Measurements from ENCODE around the gene CASP8AP2. TPM values are rescaled to one million over a fixed set of nuclear protein-coding genes. Genes with fewer than 3 reads are reported as not detected.

CASP8AP2 gene
- total RNA-seq, 1 experiment from 2014 or later = 27.9 TPM

GRCh38 chr6:89794324-89794723, 35.4 kb upstream of the CASP8AP2 start (continued):
- TF ChIP-seq, protein P1, sequence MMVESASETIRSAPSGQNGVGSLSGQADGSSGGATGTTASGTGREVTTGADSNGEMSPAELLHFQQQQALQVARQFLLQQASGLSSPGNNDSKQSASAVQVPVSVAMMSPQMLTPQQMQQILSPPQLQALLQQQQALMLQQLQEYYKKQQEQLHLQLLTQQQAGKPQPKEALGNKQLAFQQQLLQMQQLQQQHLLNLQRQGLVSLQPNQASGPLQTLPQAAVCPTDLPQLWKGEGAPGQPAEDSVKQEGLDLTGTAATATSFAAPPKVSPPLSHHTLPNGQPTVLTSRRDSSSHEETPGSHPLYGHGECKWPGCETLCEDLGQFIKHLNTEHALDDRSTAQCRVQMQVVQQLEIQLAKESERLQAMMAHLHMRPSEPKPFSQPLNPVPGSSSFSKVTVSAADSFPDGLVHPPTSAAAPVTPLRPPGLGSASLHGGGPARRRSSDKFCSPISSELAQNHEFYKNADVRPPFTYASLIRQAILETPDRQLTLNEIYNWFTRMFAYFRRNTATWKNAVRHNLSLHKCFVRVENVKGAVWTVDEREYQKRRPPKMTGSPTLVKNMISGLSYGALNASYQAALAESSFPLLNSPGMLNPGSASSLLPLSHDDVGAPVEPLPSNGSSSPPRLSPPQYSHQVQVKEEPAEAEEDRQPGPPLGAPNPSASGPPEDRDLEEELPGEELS (CRISPR knock-in tag; IDR thresholded peaks at IDR 0.05) = no peak
- no peak for TF ChIP-seq CREM (CRISPR knock-in tag; IDR thresholded peaks at IDR 0.05)
- no peak for TF ChIP-seq FOXJ3 (CRISPR knock-in tag; IDR thresholded peaks at IDR 0.05; ENCODE audit: borderline replicate concordance)
- no peak for TF ChIP-seq IRF1 (CRISPR knock-in tag; IDR thresholded peaks at IDR 0.05)

- CTCF ChIA-PET = no interaction called here
- TF ChIP-seq, protein P2, sequence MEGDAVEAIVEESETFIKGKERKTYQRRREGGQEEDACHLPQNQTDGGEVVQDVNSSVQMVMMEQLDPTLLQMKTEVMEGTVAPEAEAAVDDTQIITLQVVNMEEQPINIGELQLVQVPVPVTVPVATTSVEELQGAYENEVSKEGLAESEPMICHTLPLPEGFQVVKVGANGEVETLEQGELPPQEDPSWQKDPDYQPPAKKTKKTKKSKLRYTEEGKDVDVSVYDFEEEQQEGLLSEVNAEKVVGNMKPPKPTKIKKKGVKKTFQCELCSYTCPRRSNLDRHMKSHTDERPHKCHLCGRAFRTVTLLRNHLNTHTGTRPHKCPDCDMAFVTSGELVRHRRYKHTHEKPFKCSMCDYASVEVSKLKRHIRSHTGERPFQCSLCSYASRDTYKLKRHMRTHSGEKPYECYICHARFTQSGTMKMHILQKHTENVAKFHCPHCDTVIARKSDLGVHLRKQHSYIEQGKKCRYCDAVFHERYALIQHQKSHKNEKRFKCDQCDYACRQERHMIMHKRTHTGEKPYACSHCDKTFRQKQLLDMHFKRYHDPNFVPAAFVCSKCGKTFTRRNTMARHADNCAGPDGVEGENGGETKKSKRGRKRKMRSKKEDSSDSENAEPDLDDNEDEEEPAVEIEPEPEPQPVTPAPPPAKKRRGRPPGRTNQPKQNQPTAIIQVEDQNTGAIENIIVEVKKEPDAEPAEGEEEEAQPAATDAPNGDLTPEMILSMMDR (IDR thresholded peaks at IDR 0.05) = no peak
- TF ChIP-seq, protein P3, sequence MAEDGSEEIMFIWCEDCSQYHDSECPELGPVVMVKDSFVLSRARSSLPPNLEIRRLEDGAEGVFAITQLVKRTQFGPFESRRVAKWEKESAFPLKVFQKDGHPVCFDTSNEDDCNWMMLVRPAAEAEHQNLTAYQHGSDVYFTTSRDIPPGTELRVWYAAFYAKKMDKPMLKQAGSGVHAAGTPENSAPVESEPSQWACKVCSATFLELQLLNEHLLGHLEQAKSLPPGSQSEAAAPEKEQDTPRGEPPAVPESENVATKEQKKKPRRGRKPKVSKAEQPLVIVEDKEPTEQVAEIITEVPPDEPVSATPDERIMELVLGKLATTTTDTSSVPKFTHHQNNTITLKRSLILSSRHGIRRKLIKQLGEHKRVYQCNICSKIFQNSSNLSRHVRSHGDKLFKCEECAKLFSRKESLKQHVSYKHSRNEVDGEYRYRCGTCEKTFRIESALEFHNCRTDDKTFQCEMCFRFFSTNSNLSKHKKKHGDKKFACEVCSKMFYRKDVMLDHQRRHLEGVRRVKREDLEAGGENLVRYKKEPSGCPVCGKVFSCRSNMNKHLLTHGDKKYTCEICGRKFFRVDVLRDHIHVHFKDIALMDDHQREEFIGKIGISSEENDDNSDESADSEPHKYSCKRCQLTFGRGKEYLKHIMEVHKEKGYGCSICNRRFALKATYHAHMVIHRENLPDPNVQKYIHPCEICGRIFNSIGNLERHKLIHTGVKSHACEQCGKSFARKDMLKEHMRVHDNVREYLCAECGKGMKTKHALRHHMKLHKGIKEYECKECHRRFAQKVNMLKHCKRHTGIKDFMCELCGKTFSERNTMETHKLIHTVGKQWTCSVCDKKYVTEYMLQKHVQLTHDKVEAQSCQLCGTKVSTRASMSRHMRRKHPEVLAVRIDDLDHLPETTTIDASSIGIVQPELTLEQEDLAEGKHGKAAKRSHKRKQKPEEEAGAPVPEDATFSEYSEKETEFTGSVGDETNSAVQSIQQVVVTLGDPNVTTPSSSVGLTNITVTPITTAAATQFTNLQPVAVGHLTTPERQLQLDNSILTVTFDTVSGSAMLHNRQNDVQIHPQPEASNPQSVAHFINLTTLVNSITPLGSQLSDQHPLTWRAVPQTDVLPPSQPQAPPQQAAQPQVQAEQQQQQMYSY (CRISPR knock-in tag; IDR thresholded peaks at IDR 0.05) = no peak
- TF ChIP-seq, protein P4, sequence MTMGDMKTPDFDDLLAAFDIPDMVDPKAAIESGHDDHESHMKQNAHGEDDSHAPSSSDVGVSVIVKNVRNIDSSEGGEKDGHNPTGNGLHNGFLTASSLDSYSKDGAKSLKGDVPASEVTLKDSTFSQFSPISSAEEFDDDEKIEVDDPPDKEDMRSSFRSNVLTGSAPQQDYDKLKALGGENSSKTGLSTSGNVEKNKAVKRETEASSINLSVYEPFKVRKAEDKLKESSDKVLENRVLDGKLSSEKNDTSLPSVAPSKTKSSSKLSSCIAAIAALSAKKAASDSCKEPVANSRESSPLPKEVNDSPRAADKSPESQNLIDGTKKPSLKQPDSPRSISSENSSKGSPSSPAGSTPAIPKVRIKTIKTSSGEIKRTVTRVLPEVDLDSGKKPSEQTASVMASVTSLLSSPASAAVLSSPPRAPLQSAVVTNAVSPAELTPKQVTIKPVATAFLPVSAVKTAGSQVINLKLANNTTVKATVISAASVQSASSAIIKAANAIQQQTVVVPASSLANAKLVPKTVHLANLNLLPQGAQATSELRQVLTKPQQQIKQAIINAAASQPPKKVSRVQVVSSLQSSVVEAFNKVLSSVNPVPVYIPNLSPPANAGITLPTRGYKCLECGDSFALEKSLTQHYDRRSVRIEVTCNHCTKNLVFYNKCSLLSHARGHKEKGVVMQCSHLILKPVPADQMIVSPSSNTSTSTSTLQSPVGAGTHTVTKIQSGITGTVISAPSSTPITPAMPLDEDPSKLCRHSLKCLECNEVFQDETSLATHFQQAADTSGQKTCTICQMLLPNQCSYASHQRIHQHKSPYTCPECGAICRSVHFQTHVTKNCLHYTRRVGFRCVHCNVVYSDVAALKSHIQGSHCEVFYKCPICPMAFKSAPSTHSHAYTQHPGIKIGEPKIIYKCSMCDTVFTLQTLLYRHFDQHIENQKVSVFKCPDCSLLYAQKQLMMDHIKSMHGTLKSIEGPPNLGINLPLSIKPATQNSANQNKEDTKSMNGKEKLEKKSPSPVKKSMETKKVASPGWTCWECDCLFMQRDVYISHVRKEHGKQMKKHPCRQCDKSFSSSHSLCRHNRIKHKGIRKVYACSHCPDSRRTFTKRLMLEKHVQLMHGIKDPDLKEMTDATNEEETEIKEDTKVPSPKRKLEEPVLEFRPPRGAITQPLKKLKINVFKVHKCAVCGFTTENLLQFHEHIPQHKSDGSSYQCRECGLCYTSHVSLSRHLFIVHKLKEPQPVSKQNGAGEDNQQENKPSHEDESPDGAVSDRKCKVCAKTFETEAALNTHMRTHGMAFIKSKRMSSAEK (CRISPR knock-in tag; IDR thresholded peaks at IDR 0.05; ENCODE audit: borderline replicate concordance) = no peak
- no peak for TF ChIP-seq ZNF416 (CRISPR knock-in tag; IDR thresholded peaks at IDR 0.05)
- no peak for TF ChIP-seq ZBTB21 (CRISPR knock-in tag; IDR thresholded peaks at IDR 0.05; ENCODE audit: borderline replicate concordance)
- no peak for TF ChIP-seq NFATC4 (CRISPR knock-in tag; IDR thresholded peaks at IDR 0.05)
- TF ChIP-seq ATF3 (CRISPR knock-in tag; conservative IDR thresholded peaks at IDR 0.05) = no peak
- TF ChIP-seq, protein P1 (CRISPR knock-in tag; IDR thresholded peaks at IDR 0.05) = no peak
- TF ChIP-seq ZNF138 (CRISPR knock-in tag; conservative IDR thresholded peaks at IDR 0.05) = no peak
- TF ChIP-seq, protein P5, sequence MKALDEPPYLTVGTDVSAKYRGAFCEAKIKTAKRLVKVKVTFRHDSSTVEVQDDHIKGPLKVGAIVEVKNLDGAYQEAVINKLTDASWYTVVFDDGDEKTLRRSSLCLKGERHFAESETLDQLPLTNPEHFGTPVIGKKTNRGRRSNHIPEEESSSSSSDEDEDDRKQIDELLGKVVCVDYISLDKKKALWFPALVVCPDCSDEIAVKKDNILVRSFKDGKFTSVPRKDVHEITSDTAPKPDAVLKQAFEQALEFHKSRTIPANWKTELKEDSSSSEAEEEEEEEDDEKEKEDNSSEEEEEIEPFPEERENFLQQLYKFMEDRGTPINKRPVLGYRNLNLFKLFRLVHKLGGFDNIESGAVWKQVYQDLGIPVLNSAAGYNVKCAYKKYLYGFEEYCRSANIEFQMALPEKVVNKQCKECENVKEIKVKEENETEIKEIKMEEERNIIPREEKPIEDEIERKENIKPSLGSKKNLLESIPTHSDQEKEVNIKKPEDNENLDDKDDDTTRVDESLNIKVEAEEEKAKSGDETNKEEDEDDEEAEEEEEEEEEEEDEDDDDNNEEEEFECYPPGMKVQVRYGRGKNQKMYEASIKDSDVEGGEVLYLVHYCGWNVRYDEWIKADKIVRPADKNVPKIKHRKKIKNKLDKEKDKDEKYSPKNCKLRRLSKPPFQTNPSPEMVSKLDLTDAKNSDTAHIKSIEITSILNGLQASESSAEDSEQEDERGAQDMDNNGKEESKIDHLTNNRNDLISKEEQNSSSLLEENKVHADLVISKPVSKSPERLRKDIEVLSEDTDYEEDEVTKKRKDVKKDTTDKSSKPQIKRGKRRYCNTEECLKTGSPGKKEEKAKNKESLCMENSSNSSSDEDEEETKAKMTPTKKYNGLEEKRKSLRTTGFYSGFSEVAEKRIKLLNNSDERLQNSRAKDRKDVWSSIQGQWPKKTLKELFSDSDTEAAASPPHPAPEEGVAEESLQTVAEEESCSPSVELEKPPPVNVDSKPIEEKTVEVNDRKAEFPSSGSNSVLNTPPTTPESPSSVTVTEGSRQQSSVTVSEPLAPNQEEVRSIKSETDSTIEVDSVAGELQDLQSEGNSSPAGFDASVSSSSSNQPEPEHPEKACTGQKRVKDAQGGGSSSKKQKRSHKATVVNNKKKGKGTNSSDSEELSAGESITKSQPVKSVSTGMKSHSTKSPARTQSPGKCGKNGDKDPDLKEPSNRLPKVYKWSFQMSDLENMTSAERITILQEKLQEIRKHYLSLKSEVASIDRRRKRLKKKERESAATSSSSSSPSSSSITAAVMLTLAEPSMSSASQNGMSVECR (CRISPR knock-in tag; IDR thresholded peaks at IDR 0.05; ENCODE audit: borderline replicate concordance) = no peak
- TF ChIP-seq JUN (CRISPR knock-in tag; IDR thresholded peaks at IDR 0.05) = no peak
- TF ChIP-seq GTF2I (CRISPR knock-in tag; conservative IDR thresholded peaks at IDR 0.05) = no peak
- TF ChIP-seq NR2C2 (CRISPR knock-in tag; IDR thresholded peaks at IDR 0.05) = no peak
- TF ChIP-seq OVOL2 (CRISPR knock-in tag; IDR thresholded peaks at IDR 0.05; ENCODE audit: borderline replicate concordance) = no peak
These were observed 32.4 kb upstream of the CASP8AP2 start for GRCh38 chr6:89797317-89797716.

More at GRCh38 chr6:89797317-89797716, 32.4 kb upstream of the CASP8AP2 start:
- no peaks in the 10 kb centered on the region for H3K27me3 Mint-ChIP-seq (ENCODE audit: low read depth)
- no peaks in the 10 kb centered on the region for H3K9me3 Mint-ChIP-seq
- H3K36me3 Mint-ChIP-seq = peaks cover 63% of the 10 kb centered on the region
- H3K4me1 Mint-ChIP-seq = peaks cover 46% of the 10 kb centered on the region
- peak overlapping the region; percentile 89 for H3K27ac Mint-ChIP-seq
- no peak overlapping the region for H3K4me3 Mint-ChIP-seq
- DNase-seq (ENCODE audit: low spot score) = no peak
- no peak for ATAC-seq
- POLR2A ChIA-PET = no interaction called here

All from WTC11 (cell line).